Caco-2 (cell line): ENCODE results near the gene PCSK5. TPM values are rescaled to one million over a fixed set of nuclear protein-coding genes. Genes with fewer than 3 reads are reported as not detected.

ENCODE experiments used
- BruUV-seq: library from RNA; stranded (reverse); fragments of 400-500 nt; replicated peaks from 2 replicates; lab custom pipeline; 2021; lab: Mats Ljungman, UMichigan
- CTCF ChIA-PET: fragments of 300-600 bp; sonication (Branson Sonifier 250); formaldehyde crosslinking; loops from one replicate; lab custom pipeline; 2022; ENCODE audit warnings: antibody characterized with exemption; lab: Charles Lee
- POLR2A ChIA-PET: fragments of 300-600 bp; sonication (Branson Sonifier 250); formaldehyde crosslinking; loops from one replicate; lab custom pipeline; 2022; ENCODE audit warnings: antibody characterized with exemption; lab: Charles Lee
- DNase-seq, 2 experiments: peaks; one replicate each; pipeline versions ENCODE4 v3.0.0 to v3.0.0-alpha.2; 2020 to 2022
- H3K27me3 ChIP-seq: replicated peaks from 2 replicates; pipeline ENCODE4 v1.6.0; 2011; ENCODE audit warnings: low read length; ENCODE audit not compliant: control insufficient read depth, insufficient read depth
- H3K36me3 ChIP-seq: 2 replicates; pipeline ENCODE4 v1.5.1; 2011; ENCODE audit warnings: low read length; ENCODE audit not compliant: control insufficient read depth, insufficient read depth
- H3K4me1 ChIP-seq: fragments of 250-450 bp; sonication (Bioruptor Pico); 2 replicates; pipeline ENCODE4 v1.5.1; 2020; ENCODE audit warnings: mild to moderate bottlenecking
- H3K4me3 ChIP-seq: 2 replicates; pipeline ENCODE4 v1.5.1; 2011; ENCODE audit warnings: low read depth, mild to moderate bottlenecking, control low read depth, low read length
- H3K9me3 ChIP-seq: fragments of 250-450 bp; sonication (Bioruptor Pico); 2 replicates; pipeline ENCODE4 v1.5.1; 2020; ENCODE audit warnings: mild to moderate bottlenecking, moderate library complexity
- H3K27ac Mint-ChIP-seq: one replicate; pipeline ENCODE4 v1.8.0; 2022; ENCODE audit warnings: mixed read lengths; ENCODE audit not compliant: unreplicated experiment
- H3K27me3 Mint-ChIP-seq: one replicate; pipeline ENCODE4 v1.8.0; 2022; ENCODE audit warnings: mixed read lengths; ENCODE audit not compliant: insufficient read depth, unreplicated experiment
- H3K36me3 Mint-ChIP-seq: one replicate; pipeline ENCODE4 v1.8.0; 2022; ENCODE audit warnings: mild to moderate bottlenecking, mixed read lengths; ENCODE audit not compliant: insufficient read depth, unreplicated experiment
- H3K4me1 Mint-ChIP-seq: one replicate; pipeline ENCODE4 v1.8.0; 2022; ENCODE audit warnings: low read depth, mixed read lengths; ENCODE audit not compliant: unreplicated experiment
- H3K4me3 Mint-ChIP-seq: one replicate; pipeline ENCODE4 v1.8.0; 2022; ENCODE audit warnings: mild to moderate bottlenecking, moderate library complexity, mixed read lengths; ENCODE audit not compliant: unreplicated experiment
- H3K9me3 Mint-ChIP-seq: one replicate; pipeline ENCODE4 v1.8.0; 2022; ENCODE audit warnings: mixed read lengths; ENCODE audit not compliant: unreplicated experiment
- CTCF ChIP-seq, 2 experiments: fragments of 200-600 bp in 1 of 2; IDR thresholded peaks; 1 replicate in 1 of 2; 2 replicates in 1 of 2; pipeline versions ENCODE4 v1.5.1 to v1.8.0; 2011 to 2022; ENCODE audit warnings: antibody characterized with exemption in 1 of 2, control low read depth in 1 of 2, inconsistent platforms in 1 of 2, low read depth in 1 of 2, low read length in 1 of 2, mild to moderate bottlenecking in 1 of 2, moderate library complexity in 1 of 2; ENCODE audit not compliant: insufficient read depth in 1 of 2, severe bottlenecking in 1 of 2, unreplicated experiment in 1 of 2
- intact Hi-C: fragments of 100-400 bp; cut with micrococcal nuclease; formaldehyde crosslinking; loops from one replicate; pipeline ENCODE4 v1.10.0; 2022; ENCODE audit not compliant: unreplicated experiment
- total RNA-seq: library from RNA; stranded (reverse); gene quantifications from 2 replicates; pipeline ENCODE4 v1.2.3, GENCODE V29; 2022

The PCSK5 gene
- total RNA-seq, 1 experiment from 2014 or later, result 10.9 TPM

GRCh38 chr9:76090909-76091308, 200.4 kb downstream of the PCSK5 start:
- ChIA-PET CTCF (no interaction called here), POLR2A (no interaction called here)
- Histone ChIP-seq H3K27me3 (no peaks in the 10 kb centered on the region), H3K4me3 (no peak overlapping the region), H3K36me3 (no peaks in the 10 kb centered on the region), H3K9me3 (no peaks in the 10 kb centered on the region), H3K4me1 (no peaks in the 10 kb centered on the region)
- Mint-ChIP-seq H3K27me3 (no peaks in the 10 kb centered on the region), H3K4me3 (no peak overlapping the region), H3K27ac (no peak overlapping the region), H3K4me1 (no peaks in the 10 kb centered on the region), H3K36me3 (peaks cover 6% of the 10 kb centered on the region), H3K9me3 (no peaks in the 10 kb centered on the region)
- DNase-seq, result no peak
- no TSS peak for BruUV-seq
- intact Hi-C loops, result no loop called here
- no peak for TF ChIP-seq CTCF (IDR thresholded peaks at IDR 0.05; ENCODE audit: insufficient read depth in 1 of 2, low read depth in 1 of 2, low read length in 1 of 2, severe bottlenecking in 1 of 2, unreplicated experiment in 1 of 2)

GRCh38 chr9:76092572-76092971, 202.1 kb downstream of the PCSK5 start:
- H3K36me3 ChIP-seq, result no peaks in the 10 kb centered on the region
- no peaks in the 10 kb centered on the region for H3K4me1 ChIP-seq
- H3K4me1 Mint-ChIP-seq, result no peaks in the 10 kb centered on the region
- no peak for TF ChIP-seq CTCF (IDR thresholded peaks at IDR 0.05; ENCODE audit: insufficient read depth in 1 of 2, low read depth in 1 of 2, low read length in 1 of 2, severe bottlenecking in 1 of 2, unreplicated experiment in 1 of 2)
- H3K4me3 ChIP-seq, result no peak overlapping the region
- H3K27me3 ChIP-seq, result no peaks in the 10 kb centered on the region
- ChIA-PET CTCF (no interaction called here), POLR2A (no interaction called here)
- no peaks in the 10 kb centered on the region for H3K27me3 Mint-ChIP-seq
- peaks cover 5% of the 10 kb centered on the region for H3K36me3 Mint-ChIP-seq
- H3K4me3 Mint-ChIP-seq, result no peak overlapping the region
- H3K27ac Mint-ChIP-seq, result no peak overlapping the region
- H3K9me3 ChIP-seq, result no peaks in the 10 kb centered on the region
- intact Hi-C loops, result no loop called here
- DNase-seq, result no peak
- no peaks in the 10 kb centered on the region for H3K9me3 Mint-ChIP-seq
- BruUV-seq, result no TSS peak

- no peaks in the 10 kb centered on the region for H3K27me3 ChIP-seq
- H3K36me3 ChIP-seq, result no peaks in the 10 kb centered on the region; the same call in 1 of the 2 replicates
- no peaks in the 10 kb centered on the region for H3K4me1 ChIP-seq
- no peak for DNase-seq
- POLR2A ChIA-PET, result no interaction called here
- Mint-ChIP-seq H3K4me1 (no peaks in the 10 kb centered on the region), H3K9me3 (no peaks in the 10 kb centered on the region), H3K27me3 (no peaks in the 10 kb centered on the region), H3K36me3 (peaks cover 9% of the 10 kb centered on the region), H3K27ac (no peak overlapping the region), H3K4me3 (no peak overlapping the region)
- intact Hi-C loops, result no loop called here
- no TSS peak for BruUV-seq
- H3K4me3 ChIP-seq, result no peak overlapping the region
- CTCF ChIA-PET, result no interaction called here
- TF ChIP-seq CTCF (IDR thresholded peaks at IDR 0.05; ENCODE audit: insufficient read depth in 1 of 2, low read depth in 1 of 2, low read length in 1 of 2, severe bottlenecking in 1 of 2, unreplicated experiment in 1 of 2), result no peak
- H3K9me3 ChIP-seq, result no peaks in the 10 kb centered on the region
These were observed 205.1 kb downstream of the PCSK5 start for GRCh38 chr9:76095585-76095984.
